HCT116 (cell line): ENCODE results near the gene ZNF334. TPM values are rescaled to one million over a fixed set of nuclear protein-coding genes. Genes with fewer than 3 reads are reported as not detected.

ENCODE experiments used
- ATAC-seq: fragments of 200-7000 bp; cut with Tn5 transposase; 2 replicates; pipeline ENCODE4 v1.9.1; 2020; ENCODE audit warnings: mild to moderate bottlenecking, moderate library complexity
- BruUV-seq: library from RNA; stranded (reverse); fragments of 400-500 nt; replicated peaks from 2 replicates; lab custom pipeline; 2021; lab: Mats Ljungman, UMichigan
- CTCF ChIA-PET: fragments of 300-600 bp; sonication (Branson Sonifier 250); formaldehyde crosslinking; loops from one replicate; lab custom pipeline; 2021; ENCODE audit warnings: antibody characterized with exemption; lab: Charles Lee
- POLR2A ChIA-PET: fragments of 300-600, 350-600 bp; sonication (Branson Sonifier 250); formaldehyde crosslinking; loops from one replicate; lab custom pipeline; 2021; ENCODE audit warnings: antibody characterized with exemption; lab: Charles Lee
- RAD21 ChIA-PET, 2 experiments: fragments of 300-600 bp; sonication (Branson Sonifier 250); formaldehyde crosslinking; loops; one replicate each; lab custom pipeline; 2023; ENCODE audit warnings: low total read pairs in 2 of 2; ENCODE audit not compliant: uncharacterized antibody in 2 of 2, unreplicated experiment in 2 of 2, low non-redundant PET in 1 of 2; lab: Charles Lee
- DNase-seq: peaks from one replicate; pipeline ENCODE4 v3.0.0-alpha.2; 2010; ENCODE audit warnings: low read depth, low spot score
- H2AFZ ChIP-seq: fragments of 200-600 bp; shearing (Covaris generic), sonication (generic); 2 replicates; pipeline ENCODE4 v1.6.1; 2017; ENCODE audit warnings: low read depth, mixed run types, mixed read lengths, antibody characterized with exemption, low read length; ENCODE audit not compliant: poor library complexity, severe bottlenecking
- H3K27ac ChIP-seq: 2 replicates; pipeline ENCODE4 v1.5.1; 2012; ENCODE audit warnings: low read depth, low read length
- H3K27me3 ChIP-seq: fragments of 200-600 bp; sonication (generic); 2 replicates; pipeline ENCODE4 v1.6.1; 2016; ENCODE audit warnings: mixed run types, low read length, mixed read lengths; ENCODE audit not compliant: insufficient read depth
- H3K36me3 ChIP-seq, 2 experiments: fragments of 200-500 bp in 1 of 2; fragments of 200-600 bp in 1 of 2; sonication (Bioruptor generic) in 1 of 2; sonication (generic) in 1 of 2; 2 replicates each; pipeline versions ENCODE4 v1.5.1 to v1.6.1; 2014 to 2016; ENCODE audit warnings: low read length in 2 of 2, inconsistent platforms in 1 of 2, mixed read lengths in 1 of 2, mixed run types in 1 of 2; ENCODE audit not compliant: insufficient read depth in 2 of 2, control insufficient read depth in 1 of 2
- H3K4me1 ChIP-seq, 2 experiments: fragments of 200-600 bp in 1 of 2; sonication (generic) in 1 of 2; 2 replicates each; pipeline versions ENCODE4 v1.5.1 to v1.6.1; 2012 to 2017; ENCODE audit warnings: low read length in 2 of 2, inconsistent platforms in 1 of 2, mild to moderate bottlenecking in 1 of 2, mixed read lengths in 1 of 2, mixed run types in 1 of 2, moderate library complexity in 1 of 2; ENCODE audit not compliant: insufficient read depth in 2 of 2, control insufficient read depth in 1 of 2
- H3K4me2 ChIP-seq: fragments of 200-600 bp; sonication (generic); 2 replicates; pipeline ENCODE4 v1.6.1; 2017; ENCODE audit warnings: mixed run types, low read length, mixed read lengths
- H3K4me3 ChIP-seq, 2 experiments: fragments of 200-600 bp in 1 of 2; sonication (generic) in 1 of 2; replicated peaks in 1 of 2; 2 replicates each; pipeline ENCODE4 v1.5.1; 2011 to 2016; ENCODE audit warnings: low read length in 2 of 2, control low read depth in 1 of 2, low read depth in 1 of 2, mild to moderate bottlenecking in 1 of 2, mixed read lengths in 1 of 2, mixed run types in 1 of 2
- H3K79me2 ChIP-seq: fragments of 200-600 bp; sonication (generic); 2 replicates; pipeline ENCODE4 v1.6.1; 2017; ENCODE audit warnings: mild to moderate bottlenecking, mixed run types, low read length, moderate library complexity, mixed read lengths; ENCODE audit not compliant: insufficient read depth
- H3K9ac ChIP-seq: fragments of 200-600 bp; sonication (generic); 2 replicates; pipeline ENCODE4 v1.6.1; 2016; ENCODE audit warnings: low read length, mixed read lengths
- H3K9me2 ChIP-seq: fragments of 200-600 bp; sonication (generic), shearing (Covaris generic); 2 replicates; pipeline ENCODE4 v1.6.1; 2017; ENCODE audit warnings: mixed run types, mild to moderate bottlenecking, moderate library complexity; ENCODE audit not compliant: insufficient read depth
- H3K9me3 ChIP-seq, 2 experiments: fragments of 200-500 bp in 1 of 2; fragments of 200-600 bp in 1 of 2; sonication (Bioruptor generic) in 1 of 2; sonication (generic) in 1 of 2; 2 replicates each; pipeline ENCODE4 v1.6.1; 2014 to 2017; ENCODE audit warnings: low read length in 2 of 2, mixed read lengths in 2 of 2, inconsistent platforms in 1 of 2, low read depth in 1 of 2, mild to moderate bottlenecking in 1 of 2, mixed run types in 1 of 2, moderate library complexity in 1 of 2; ENCODE audit not compliant: control insufficient read depth in 1 of 2, insufficient read depth in 1 of 2
- H4K20me1 ChIP-seq: fragments of 200-600 bp; sonication (generic), shearing (Covaris generic); 2 replicates; pipeline ENCODE4 v1.6.1; 2017; ENCODE audit warnings: mixed run types, mild to moderate bottlenecking, moderate library complexity; ENCODE audit not compliant: insufficient read depth
- ATF3 ChIP-seq: IDR thresholded peaks from 2 replicates; pipeline ENCODE4 v1.6.1; 2012
- CEBPB ChIP-seq: IDR thresholded peaks from 2 replicates; pipeline ENCODE4 v1.6.1; 2012; ENCODE audit warnings: low read depth
- CTCF ChIP-seq, 3 experiments: fragments of 200-600 bp in 1 of 3; sonication (generic) in 1 of 3; IDR thresholded peaks in 2 of 3; conservative IDR thresholded peaks in 1 of 3; 2 replicates each; pipeline ENCODE4 v1.5.1; 2012 to 2017; ENCODE audit warnings: low read depth in 2 of 3, low read length in 2 of 3, antibody characterized with exemption in 1 of 3, borderline replicate concordance in 1 of 3, control low read depth in 1 of 3, mild to moderate bottlenecking in 1 of 3, mixed read lengths in 1 of 3, mixed run types in 1 of 3, moderate library complexity in 1 of 3; ENCODE audit not compliant: insufficient read depth in 1 of 3
- EGR1 ChIP-seq: IDR thresholded peaks from 2 replicates; pipeline ENCODE4 v1.6.1; 2012; ENCODE audit warnings: low read depth
- EZH2phosphoT487 ChIP-seq: fragments of 200-600 bp; IDR thresholded peaks from 2 replicates; pipeline ENCODE4 v1.6.1; 2018; ENCODE audit warnings: antibody characterized with exemption, borderline replicate concordance
- FOSL1 ChIP-seq: IDR thresholded peaks from 2 replicates; pipeline ENCODE4 v1.6.1; 2012; ENCODE audit warnings: low read depth
- JUND ChIP-seq: IDR thresholded peaks from 2 replicates; pipeline ENCODE4 v1.6.1; 2012
- POLR2AphosphoS5 ChIP-seq: IDR thresholded peaks from 2 replicates; pipeline ENCODE4 v1.6.1; 2011; ENCODE audit warnings: mild to moderate bottlenecking, low read depth, low read length, moderate library complexity
- RAD21 ChIP-seq: IDR thresholded peaks from 2 replicates; pipeline ENCODE4 v1.6.1; 2012; ENCODE audit warnings: low read depth, mild to moderate bottlenecking
- SIN3A ChIP-seq: IDR thresholded peaks from 2 replicates; pipeline ENCODE4 v1.6.1; 2012; ENCODE audit warnings: low read depth
- SRF ChIP-seq: IDR thresholded peaks from 2 replicates; pipeline ENCODE4 v1.6.1; 2012; ENCODE audit warnings: low read depth
- TCF7L2 ChIP-seq: IDR thresholded peaks from 2 replicates; pipeline ENCODE4 v1.7.0; 2011; ENCODE audit warnings: borderline replicate concordance, inconsistent platforms; ENCODE audit not compliant: insufficient read depth, insufficient read length; ENCODE audit errors: extremely low read depth
- YY1 ChIP-seq: IDR thresholded peaks from 2 replicates; pipeline ENCODE4 v1.6.1; 2011; ENCODE audit warnings: low read length, low read depth, moderate library complexity, mild to moderate bottlenecking; ENCODE audit not compliant: insufficient replicate concordance; ENCODE audit errors: extremely low read depth
- ZBTB33 ChIP-seq: IDR thresholded peaks from 2 replicates; pipeline ENCODE4 v1.6.1; 2011; ENCODE audit warnings: mild to moderate bottlenecking, low read length, moderate library complexity; ENCODE audit not compliant: insufficient replicate concordance; ENCODE audit errors: extremely low read depth
- ZFX ChIP-seq: fragments of 450-650 bp; IDR thresholded peaks from 2 replicates; pipeline ENCODE4 v1.6.1; 2017
- ZNF274 ChIP-seq: fragments of 200-500 bp; sonication (Bioruptor generic); IDR thresholded peaks from 2 replicates; pipeline ENCODE4 v1.6.1; 2014; ENCODE audit warnings: mild to moderate bottlenecking, low read depth, low read length, inconsistent platforms
- intact Hi-C: fragments of 100-400 bp; cut with micrococcal nuclease; formaldehyde crosslinking; loops from 2 replicates; pipeline ENCODE4 v1.10.0; 2022
- total RNA-seq: library from RNA; stranded (reverse); gene quantifications from one replicate; pipeline ENCODE4 v1.2.1, GENCODE V29; 2021; ENCODE audit not compliant: unreplicated experiment
- TF ChIP-seq, protein P1 (sequence below): IDR thresholded peaks from 2 replicates; pipeline ENCODE4 v1.6.1; 2012

The ZNF334 gene
- total RNA-seq, 1 experiment from 2014 or later: not detected

- Histone ChIP-seq H3K9me3 (no peaks in the 10 kb centered on the region), H3K27ac (no peak overlapping the region), H2AFZ (no peak overlapping the region), H3K36me3 (no peaks in the 10 kb centered on the region), H3K4me1 (no peaks in the 10 kb centered on the region), H3K27me3 (peaks cover 43% of the 10 kb centered on the region), H3K79me2 (no peaks in the 10 kb centered on the region), H3K9ac (no peak overlapping the region), H3K9me2 (no peaks in the 10 kb centered on the region), H3K4me2 (no peak overlapping the region), H3K4me3 (no peak overlapping the region), H4K20me1 (no peaks in the 10 kb centered on the region)
- intact Hi-C loops: no loop called here
- ChIA-PET CTCF (no interaction called here), RAD21 (no interaction called here), POLR2A (no interaction called here)
- BruUV-seq: no TSS peak
- DNase-seq: no peak
- ATAC-seq: no peak
- TF ChIP-seq TCF7L2 (no peak), RAD21 (no peak), ZBTB33 (no peak), SIN3A (no peak), FOSL1 (no peak), ZNF274 (no peak), CTCF (IDR thresholded peaks at IDR 0.05 in 2 of 3, conservative IDR thresholded peaks at IDR 0.05 in 1 of 3; ENCODE audit: borderline replicate concordance in 1 of 3, insufficient read depth in 1 of 3, low read depth in 2 of 3, low read length in 2 of 3) (no peak), CEBPB (no peak), EGR1 (no peak), ZFX (no peak), SRF (no peak), YY1 (no peak), JUND (no peak), ATF3 (no peak), POLR2AphosphoS5 (no peak), EZH2phosphoT487 (no peak)
- TF ChIP-seq, protein P1, sequence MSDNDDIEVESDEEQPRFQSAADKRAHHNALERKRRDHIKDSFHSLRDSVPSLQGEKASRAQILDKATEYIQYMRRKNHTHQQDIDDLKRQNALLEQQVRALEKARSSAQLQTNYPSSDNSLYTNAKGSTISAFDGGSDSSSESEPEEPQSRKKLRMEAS: no peak
Observed at GRCh38 chr20:46482864-46483263, 30.5 kb downstream of the ZNF334 start.
